Kidney capillary endothelial cell (primary cell): Measurements from ENCODE around the gene ROR1.
"Not testable (repeated sequence)": the region's sequence is repeated elsewhere in the genome, so short reads cannot be mapped to it uniquely, and the experiment has no call there.

Experiments
- DNase-seq: peaks from one replicate; pipeline ENCODE4 v3.0.0-alpha.2; 2018; ENCODE audit warnings: low spot score

The ROR1 gene

DNA sequence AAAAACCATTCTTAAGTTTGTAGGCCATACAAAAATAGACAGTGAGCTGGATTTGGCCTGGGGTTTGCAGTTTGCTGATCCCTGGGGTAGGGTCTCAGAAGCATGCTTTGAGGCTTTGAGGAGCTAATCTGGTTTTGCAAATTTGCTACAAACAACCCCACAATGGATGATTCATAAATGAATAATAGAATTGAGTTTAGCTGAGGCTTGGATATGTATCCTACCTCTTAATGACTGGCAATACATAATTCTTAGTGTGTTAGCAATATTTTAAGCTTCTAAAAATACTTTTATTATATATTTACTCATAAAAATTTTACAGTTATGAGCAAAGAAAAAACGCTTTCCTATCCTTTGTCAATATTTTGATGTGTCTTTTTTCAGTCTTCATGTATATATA, 50.6 kb downstream of the ROR1 start:
- DNase-seq = no peak

- no peak for DNase-seq
Measured at GRCh38 chr1:63825111-63825510, 51.3 kb downstream of the ROR1 start.

DNA sequence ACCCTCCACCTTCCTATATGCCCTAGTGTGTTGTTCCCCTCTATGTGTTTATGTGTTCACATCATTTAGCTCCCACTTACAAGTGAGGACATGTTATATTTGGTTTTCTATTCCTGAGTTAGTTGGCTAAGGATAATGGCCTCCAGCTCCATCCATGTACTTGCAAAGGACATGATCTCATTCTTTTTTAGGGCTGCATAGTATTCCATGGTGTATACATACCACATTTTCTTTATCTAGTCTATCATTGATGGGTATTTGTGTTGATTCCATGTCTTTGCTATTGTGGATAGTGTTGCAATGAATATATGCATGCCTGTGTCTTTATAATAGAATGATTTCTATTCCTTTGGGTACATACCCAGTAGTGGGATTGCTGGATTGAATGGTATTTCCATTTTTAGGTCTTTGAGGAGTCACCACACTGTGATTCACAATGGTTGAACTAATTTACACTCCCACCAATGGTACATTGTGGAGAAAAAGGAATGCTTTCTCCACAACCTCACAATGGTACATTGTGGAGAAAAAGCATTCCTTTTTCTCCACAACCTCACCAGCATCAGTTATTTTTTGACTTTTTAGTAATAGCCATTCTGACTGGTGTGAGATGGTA, 52.5 kb downstream of the ROR1 start:
- not testable (repeated sequence) for DNase-seq

- DNase-seq = no peak
Measured at GRCh38 chr1:63827411-63828321, 53.8 kb downstream of the ROR1 start.

- no peak for DNase-seq
Measured at GRCh38 chr1:63828322-63829044, 54.7 kb downstream of the ROR1 start.

DNA sequence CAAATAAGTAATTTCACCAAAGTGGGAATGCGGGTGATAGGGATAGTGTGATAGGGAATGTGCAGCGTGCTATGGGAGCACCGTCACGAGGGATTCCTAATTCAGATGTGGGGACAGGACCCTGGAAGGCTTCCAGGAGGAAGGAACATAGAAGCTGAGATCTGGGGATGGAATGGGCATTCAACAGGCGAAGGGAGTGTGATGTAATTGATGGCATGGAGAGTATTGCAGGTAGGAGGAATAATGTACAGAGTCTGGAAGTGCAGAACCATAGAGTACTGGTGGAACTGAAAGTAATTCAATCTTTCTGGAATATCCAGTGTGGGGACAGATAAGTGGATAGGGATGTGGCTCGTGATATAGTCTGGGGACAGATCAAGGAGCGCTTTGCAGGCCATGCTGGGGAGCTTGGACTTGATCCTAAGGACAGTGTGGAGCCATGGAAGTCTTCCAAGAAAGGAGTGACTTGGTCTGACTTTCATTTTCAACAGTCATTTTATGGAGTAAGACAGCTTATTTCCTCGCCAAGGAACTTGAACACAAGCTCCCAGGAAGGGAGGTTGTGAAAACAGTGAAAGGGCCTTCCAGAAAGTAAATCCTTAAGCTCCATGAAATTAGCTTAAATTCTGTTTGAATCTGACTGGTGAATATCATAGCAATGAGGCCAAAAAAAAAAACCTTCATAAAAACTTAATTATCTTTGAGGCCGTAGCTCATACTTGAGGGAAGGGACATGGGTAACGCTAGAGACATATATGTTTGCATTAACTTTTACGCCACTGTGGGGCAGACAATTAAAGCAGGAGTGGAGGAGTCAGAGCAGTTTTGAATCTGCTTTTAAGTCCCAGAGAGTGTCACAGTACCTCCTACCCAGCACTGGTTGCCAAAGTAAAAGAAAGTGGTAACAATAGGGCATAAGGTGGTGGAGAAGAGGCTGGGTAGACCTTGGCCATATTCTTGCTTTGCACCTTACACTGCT, 55.8 kb downstream of the ROR1 start:
- DNase-seq = no peak

DNA sequence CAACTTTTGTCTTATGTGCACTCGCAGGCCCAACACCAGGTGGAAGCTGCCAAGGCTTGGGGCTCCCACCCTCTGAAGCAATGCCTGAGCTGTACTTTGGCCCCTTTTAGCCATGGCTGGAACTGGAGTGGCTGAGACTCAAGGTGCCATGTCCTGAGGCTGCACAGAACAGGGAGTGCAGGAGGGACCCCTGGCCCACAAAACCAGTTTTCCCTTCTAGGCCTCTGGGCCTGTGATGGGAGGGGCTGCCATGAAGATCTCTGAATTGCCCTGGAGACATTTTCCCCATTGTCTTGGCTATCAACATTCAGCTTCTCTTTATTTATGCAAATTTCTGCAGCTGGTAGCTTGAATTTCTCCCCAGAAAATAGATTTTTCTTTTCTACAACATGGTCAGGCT, 57.6 kb downstream of the ROR1 start:
- DNase-seq = no peak

DNA sequence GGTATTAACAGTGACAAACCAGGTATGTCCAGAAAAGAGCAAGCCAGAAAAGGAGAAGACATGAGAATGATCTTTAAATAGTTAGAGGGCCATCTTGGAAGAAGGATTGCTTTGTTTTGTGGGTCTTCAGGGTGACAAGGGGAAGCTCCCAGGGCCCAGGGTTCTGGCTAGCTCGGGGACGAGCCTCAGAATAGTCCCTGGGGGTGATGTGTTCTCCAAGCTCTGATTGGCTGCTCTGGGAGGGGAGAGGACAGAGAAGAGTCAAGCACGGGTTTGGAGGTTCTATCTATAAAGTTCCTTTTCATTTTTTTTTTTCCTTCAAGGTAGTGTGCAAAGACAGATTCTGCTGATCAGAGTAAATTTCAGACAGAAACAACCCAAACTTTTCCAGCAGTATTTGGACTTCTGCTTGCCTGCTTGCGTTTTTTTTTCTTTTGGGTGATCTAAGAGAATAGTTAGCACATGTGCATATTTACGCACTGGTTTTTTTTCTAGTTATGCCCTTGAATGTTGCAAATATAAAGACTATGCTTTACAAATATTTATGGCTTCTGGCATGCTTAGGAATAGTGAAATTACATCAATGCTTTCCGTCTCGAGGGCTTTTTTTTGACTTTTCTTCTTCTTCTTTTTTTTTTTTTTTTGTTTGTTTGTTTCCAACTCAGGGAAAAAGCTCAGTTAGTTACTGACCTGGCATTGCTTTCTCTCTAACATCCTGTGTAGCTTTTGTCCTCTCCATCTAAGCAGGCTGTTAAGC, 59.7 kb downstream of the ROR1 start:
- no peak for DNase-seq

- DNase-seq = no peak
Measured at GRCh38 chr1:63835128-63835527, 61.3 kb downstream of the ROR1 start.

- DNase-seq = no peak
Measured at GRCh38 chr1:63836374-63836773, 62.6 kb downstream of the ROR1 start.

- DNase-seq = no peak
Measured at GRCh38 chr1:63836830-63837229, 63.0 kb downstream of the ROR1 start.

GRCh38 chr1:63843010-63843409, 69.2 kb downstream of the ROR1 start:
- no peak for DNase-seq

DNA sequence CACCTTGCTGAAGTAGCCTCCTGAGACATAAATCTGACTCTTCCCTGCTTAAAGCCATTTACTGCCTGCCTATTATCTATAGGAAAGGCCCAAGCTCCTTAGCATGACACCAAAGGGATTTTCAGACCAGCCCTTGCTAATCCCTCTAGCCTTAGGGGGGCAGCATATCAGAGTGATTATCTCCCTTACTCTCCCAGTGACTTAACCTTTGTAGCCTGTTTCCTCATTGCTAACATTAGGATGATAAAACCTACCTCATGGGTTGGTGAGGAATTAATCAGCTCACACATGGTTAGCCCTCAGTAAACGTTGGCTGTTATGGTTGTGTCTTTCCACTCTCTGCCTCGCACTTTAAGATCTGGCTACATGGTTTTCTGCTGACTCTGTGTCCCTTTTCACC, 70.1 kb downstream of the ROR1 start:
- no peak for DNase-seq

- DNase-seq = no peak
Measured at GRCh38 chr1:63845346-63845745, 71.5 kb downstream of the ROR1 start.

DNA sequence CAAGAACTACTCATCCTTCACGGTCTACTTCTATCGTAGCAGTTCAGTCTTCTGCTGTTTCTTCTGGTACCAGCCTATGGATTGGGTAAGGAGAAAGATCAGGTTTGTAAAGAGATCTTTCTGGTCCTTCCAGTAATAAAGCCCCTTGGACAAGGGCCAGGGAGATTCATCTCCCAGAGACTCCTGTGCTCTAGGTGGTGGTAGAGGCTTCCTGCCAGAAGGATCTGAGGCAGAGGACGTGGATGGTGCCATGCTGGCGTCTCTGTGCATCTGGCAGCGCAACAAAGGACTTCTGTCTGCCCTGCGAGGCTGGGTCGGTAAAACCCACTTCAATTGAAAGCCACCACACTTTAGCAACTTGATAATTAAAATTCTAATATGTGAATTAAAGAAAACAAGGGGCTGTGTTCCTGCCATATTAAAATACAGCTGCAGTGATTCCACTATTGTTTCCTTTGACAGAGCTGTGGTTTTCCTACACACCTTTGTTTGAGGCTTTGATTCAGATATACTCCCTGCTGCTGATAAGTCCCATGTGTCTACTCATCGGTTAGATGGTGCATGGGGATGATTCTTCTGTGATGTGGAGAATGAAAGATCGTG, 73.6 kb downstream of the ROR1 start:
- DNase-seq = no peak

- DNase-seq = no peak
Measured at GRCh38 chr1:63848733-63849132, 74.9 kb downstream of the ROR1 start.

- DNase-seq = no peak
Measured at GRCh38 chr1:63849149-63849548, 75.3 kb downstream of the ROR1 start.

- DNase-seq = no peak
Measured at GRCh38 chr1:63854091-63854490, 80.3 kb downstream of the ROR1 start.

GRCh38 chr1:63855942-63856341, 82.1 kb downstream of the ROR1 start:
- no peak for DNase-seq

- DNase-seq = no peak
Measured at GRCh38 chr1:63856924-63857323, 83.1 kb downstream of the ROR1 start.

DNA sequence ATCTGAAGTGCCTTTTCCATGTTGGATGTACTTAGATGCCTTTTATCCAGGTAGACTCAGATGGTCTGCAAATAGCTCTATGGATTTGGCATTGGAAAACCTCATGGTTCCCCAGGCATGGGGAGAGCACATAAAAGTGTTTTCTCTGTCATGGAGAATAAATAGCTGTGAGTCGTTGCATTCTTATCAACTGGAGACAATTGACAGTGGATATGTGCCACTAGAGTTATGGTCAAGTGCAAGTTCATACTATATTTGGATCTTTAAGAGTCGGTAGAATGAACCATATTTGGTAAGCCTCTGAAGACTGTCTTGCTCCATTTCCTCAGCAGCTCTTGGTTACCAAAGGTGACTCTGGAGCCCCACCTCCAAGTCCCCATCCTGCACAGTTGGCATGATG, 83.7 kb downstream of the ROR1 start:
- no peak for DNase-seq
